ENCODE data around the gene ACBD4. TPM values are rescaled to one million over a fixed set of nuclear protein-coding genes. Genes with fewer than 3 reads are reported as not detected.

Gene ACBD4
- total RNA-seq, 4 donors from 2014 or later = 25.9 to 41.9 (median 28.2) TPM

- TF ChIP-seq POLR2A (IDR thresholded peaks at IDR 0.05) = no peak
- TF ChIP-seq, protein P1, sequence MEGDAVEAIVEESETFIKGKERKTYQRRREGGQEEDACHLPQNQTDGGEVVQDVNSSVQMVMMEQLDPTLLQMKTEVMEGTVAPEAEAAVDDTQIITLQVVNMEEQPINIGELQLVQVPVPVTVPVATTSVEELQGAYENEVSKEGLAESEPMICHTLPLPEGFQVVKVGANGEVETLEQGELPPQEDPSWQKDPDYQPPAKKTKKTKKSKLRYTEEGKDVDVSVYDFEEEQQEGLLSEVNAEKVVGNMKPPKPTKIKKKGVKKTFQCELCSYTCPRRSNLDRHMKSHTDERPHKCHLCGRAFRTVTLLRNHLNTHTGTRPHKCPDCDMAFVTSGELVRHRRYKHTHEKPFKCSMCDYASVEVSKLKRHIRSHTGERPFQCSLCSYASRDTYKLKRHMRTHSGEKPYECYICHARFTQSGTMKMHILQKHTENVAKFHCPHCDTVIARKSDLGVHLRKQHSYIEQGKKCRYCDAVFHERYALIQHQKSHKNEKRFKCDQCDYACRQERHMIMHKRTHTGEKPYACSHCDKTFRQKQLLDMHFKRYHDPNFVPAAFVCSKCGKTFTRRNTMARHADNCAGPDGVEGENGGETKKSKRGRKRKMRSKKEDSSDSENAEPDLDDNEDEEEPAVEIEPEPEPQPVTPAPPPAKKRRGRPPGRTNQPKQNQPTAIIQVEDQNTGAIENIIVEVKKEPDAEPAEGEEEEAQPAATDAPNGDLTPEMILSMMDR (IDR thresholded peaks at IDR 0.05) = no peak
- no peak for TF ChIP-seq EP300 (IDR thresholded peaks at IDR 0.05)
- Histone ChIP-seq H3K4me1 (peaks cover 2 to 14% (median 9%) of the 10 kb centered on the region in 4 donors), H3K27ac (peak overlapping the region in 1 of 4 donors; percentile 18), H3K4me3 (no peak overlapping the region), H3K36me3 (peaks cover 0 to 12% (median 0%) of the 10 kb centered on the region in 3 donors), H3K9me3 (no peaks in the 10 kb centered on the region), H3K27me3 (no peaks in the 10 kb centered on the region)
- no peak for DNase-seq (ENCODE audit: low spot score in 2 of 2)
- WGBS, 2 donors = 82 to 86% methylated on average over 7 of the region's 7 CpGs
Observed at GRCh38 chr17:45164734-45165269, 29.3 kb downstream of the ACBD4 start.

DNA sequence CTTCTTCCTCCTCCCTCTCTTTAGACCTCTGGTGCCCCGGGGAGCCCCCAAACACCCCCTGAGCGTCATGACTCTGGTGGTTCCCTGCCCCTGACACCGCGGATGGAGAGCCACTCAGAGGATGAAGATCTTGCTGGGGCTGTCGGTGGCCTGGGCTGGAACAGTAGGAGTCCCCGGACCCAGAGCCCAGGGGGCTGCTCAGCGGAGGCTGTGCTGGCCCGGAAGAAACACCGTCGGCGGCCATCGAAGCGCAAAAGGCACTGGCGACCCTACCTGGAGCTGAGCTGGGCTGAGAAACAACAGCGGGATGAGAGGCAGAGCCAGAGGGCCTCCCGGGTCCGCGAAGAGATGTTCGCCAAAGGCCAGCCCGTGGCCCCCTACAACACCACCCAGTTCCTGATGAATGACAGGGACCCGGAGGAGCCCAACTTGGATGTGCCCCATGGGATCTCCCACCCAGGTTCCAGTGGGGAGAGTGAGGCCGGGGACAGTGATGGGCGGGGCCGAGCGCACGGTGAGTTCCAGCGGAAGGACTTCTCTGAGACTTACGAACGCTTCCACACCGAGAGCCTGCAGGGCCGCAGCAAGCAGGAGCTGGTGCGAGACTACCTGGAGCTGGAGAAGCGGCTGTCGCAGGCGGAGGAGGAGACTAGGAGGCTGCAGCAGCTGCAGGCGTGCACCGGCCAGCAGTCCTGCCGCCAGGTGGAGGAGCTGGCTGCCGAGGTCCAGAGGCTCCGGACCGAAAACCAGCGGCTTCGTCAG lies 33.7 kb downstream of the ACBD4 start:
- DNase-seq (ENCODE audit: low spot score in 2 of 2) = no peak

GRCh38 chr17:45170280-45170930 lies 34.9 kb downstream of the ACBD4 start:
- no peaks in the 10 kb centered on the region for H3K27me3 ChIP-seq
- peak overlapping the region; percentile 82 to 97 (median 92) for H3K27ac ChIP-seq
- H3K36me3 ChIP-seq = peaks cover 0 to 13% (median 0%) of the 10 kb centered on the region in 3 donors
- peak overlapping the region in 2 of 4 donors; percentile 36 to 44 for H3K4me3 ChIP-seq
- H3K9me3 ChIP-seq = no peaks in the 10 kb centered on the region
- WGBS, 2 donors = 68 to 71% methylated on average over 10 to 11 of the region's 12 CpGs
- TF ChIP-seq, protein P1 (IDR thresholded peaks at IDR 0.05) = no peak
- no peak for TF ChIP-seq POLR2A (IDR thresholded peaks at IDR 0.05)
- TF ChIP-seq EP300 (IDR thresholded peaks at IDR 0.05) = no peak
- peaks cover 0 to 48% (median 38%) of the 10 kb centered on the region in 4 donors for H3K4me1 ChIP-seq
- no peak for DNase-seq (ENCODE audit: low spot score in 2 of 2)

More for the DNA sequence above, 33.7 kb downstream of the ACBD4 start:
- Histone ChIP-seq H3K4me1 (peaks cover 0 to 43% (median 37%) of the 10 kb centered on the region in 4 donors), H3K27ac (peak overlapping the region in 3 of 4 donors; percentile 87 to 97 (median 97)), H3K36me3 (peaks cover 0 to 13% (median 0%) of the 10 kb centered on the region in 3 donors), H3K4me3 (no peak overlapping the region), H3K9me3 (no peaks in the 10 kb centered on the region), H3K27me3 (no peaks in the 10 kb centered on the region)
- 93 to 94% methylated on average over 34 to 43 of the region's 43 CpGs for WGBS, 2 donors
- TF ChIP-seq, protein P1 (IDR thresholded peaks at IDR 0.05) = no peak
- TF ChIP-seq POLR2A (IDR thresholded peaks at IDR 0.05) = no peak

GRCh38 chr17:45170931-45171337 lies 35.4 kb downstream of the ACBD4 start:
- WGBS, 2 donors = 15 to 17% methylated on average over 3 to 4 of the region's 5 CpGs
- Histone ChIP-seq H3K4me1 (peaks cover 0 to 53% (median 38%) of the 10 kb centered on the region in 4 donors), H3K4me3 (peak overlapping the region; percentile 22 to 44 (median 35)), H3K9me3 (no peaks in the 10 kb centered on the region), H3K27me3 (no peaks in the 10 kb centered on the region), H3K27ac (peak overlapping the region; percentile 82 to 97 (median 92)), H3K36me3 (peaks cover 0 to 13% (median 0%) of the 10 kb centered on the region in 3 donors)
- peak in 1 of 2 donors; percentile 80 for TF ChIP-seq EP300 (IDR thresholded peaks at IDR 0.05)
- TF ChIP-seq, protein P1 (IDR thresholded peaks at IDR 0.05) = no peak
- peak in 1 of 2 donors; percentile 20 for TF ChIP-seq POLR2A (IDR thresholded peaks at IDR 0.05)
- DNase-seq (ENCODE audit: low spot score in 2 of 2) = peak; percentile 62 to 68

Data from tibial nerve (tissue), 4 donors.